GM12891 (cell line): ENCODE data around the gene THTPA.
A peak's percentile ranks its signal among the peaks of the same experiment; 100 is the strongest.

ENCODE experiments used
- DNase-seq: peaks from one replicate; pipeline ENCODE4 v3.0.0; 2011; ENCODE audit warnings: low spot score; ENCODE audit not compliant: insufficient read length
- FAIRE-seq: peaks from 2 replicates; lab custom pipeline; 2011; peaks lifted over from hg19 to GRCh38; lab: Jason Lieb, UNC
- PAX5 ChIP-seq: IDR thresholded peaks from 2 replicates; pipeline ENCODE4 v1.6.1; 2011; ENCODE audit warnings: low read length, moderate library complexity, mild to moderate bottlenecking; ENCODE audit not compliant: insufficient read depth, severe bottlenecking
- POLR2A ChIP-seq: IDR thresholded peaks from 2 replicates; pipeline ENCODE4 v1.6.1; 2011; ENCODE audit warnings: low read depth, low read length, control low read depth
- POLR2AphosphoS5 ChIP-seq: IDR thresholded peaks from 2 replicates; pipeline ENCODE4 v1.6.1; 2011; ENCODE audit warnings: low read depth, low read length, control low read depth
- POU2F2 ChIP-seq: IDR thresholded peaks from 2 replicates; pipeline ENCODE4 v1.6.1; 2011; ENCODE audit warnings: low read depth, mild to moderate bottlenecking, control low read depth, low read length, moderate library complexity
- SPI1 ChIP-seq: IDR thresholded peaks from 2 replicates; pipeline ENCODE4 v1.6.1; 2011; ENCODE audit warnings: low read depth, low read length, control low read depth
- TAF1 ChIP-seq: IDR thresholded peaks from 2 replicates; pipeline ENCODE4 v1.6.1; 2011; ENCODE audit warnings: low read depth, low read length, control low read depth

THTPA gene

GRCh38 chr14:23543403-23543802 is 12.7 kb upstream of the THTPA start:
- DNase-seq (no peak), FAIRE-seq (no peak)
- no peak for TF ChIP-seq POU2F2
- no peak for TF ChIP-seq POLR2AphosphoS5
- TF ChIP-seq SPI1: no peak
- no peak for TF ChIP-seq TAF1
- TF ChIP-seq POLR2A: no peak
- TF ChIP-seq PAX5: no peak

- FAIRE-seq (no peak), DNase-seq (no peak)
- no peak for TF ChIP-seq SPI1
- TF ChIP-seq POU2F2: no peak
- no peak for TF ChIP-seq PAX5
- TF ChIP-seq TAF1: no peak
- no peak for TF ChIP-seq POLR2AphosphoS5
- TF ChIP-seq POLR2A: no peak
These were observed 11.3 kb upstream of the THTPA start for GRCh38 chr14:23544511-23545447.

GRCh38 chr14:23545740-23546365 is 10.2 kb upstream of the THTPA start:
- TF ChIP-seq SPI1: no peak
- TF ChIP-seq POLR2AphosphoS5: no peak
- no peak for TF ChIP-seq POU2F2
- TF ChIP-seq PAX5: no peak
- TF ChIP-seq TAF1: no peak
- no peak for TF ChIP-seq POLR2A
- FAIRE-seq (no peak), DNase-seq (no peak)

GRCh38 chr14:23546450-23547035 is 9.5 kb upstream of the THTPA start:
- no peak for FAIRE-seq
- TF ChIP-seq POLR2A: no peak
- no peak for TF ChIP-seq POLR2AphosphoS5
- TF ChIP-seq PAX5: no peak
- TF ChIP-seq TAF1: no peak
- TF ChIP-seq POU2F2: no peak
- no peak for TF ChIP-seq SPI1
- no peak for DNase-seq

- no peak for DNase-seq
- no peak for FAIRE-seq
- TF ChIP-seq POLR2A: no peak
These were observed 8.1 kb upstream of the THTPA start for GRCh38 chr14:23547924-23548323.

DNA sequence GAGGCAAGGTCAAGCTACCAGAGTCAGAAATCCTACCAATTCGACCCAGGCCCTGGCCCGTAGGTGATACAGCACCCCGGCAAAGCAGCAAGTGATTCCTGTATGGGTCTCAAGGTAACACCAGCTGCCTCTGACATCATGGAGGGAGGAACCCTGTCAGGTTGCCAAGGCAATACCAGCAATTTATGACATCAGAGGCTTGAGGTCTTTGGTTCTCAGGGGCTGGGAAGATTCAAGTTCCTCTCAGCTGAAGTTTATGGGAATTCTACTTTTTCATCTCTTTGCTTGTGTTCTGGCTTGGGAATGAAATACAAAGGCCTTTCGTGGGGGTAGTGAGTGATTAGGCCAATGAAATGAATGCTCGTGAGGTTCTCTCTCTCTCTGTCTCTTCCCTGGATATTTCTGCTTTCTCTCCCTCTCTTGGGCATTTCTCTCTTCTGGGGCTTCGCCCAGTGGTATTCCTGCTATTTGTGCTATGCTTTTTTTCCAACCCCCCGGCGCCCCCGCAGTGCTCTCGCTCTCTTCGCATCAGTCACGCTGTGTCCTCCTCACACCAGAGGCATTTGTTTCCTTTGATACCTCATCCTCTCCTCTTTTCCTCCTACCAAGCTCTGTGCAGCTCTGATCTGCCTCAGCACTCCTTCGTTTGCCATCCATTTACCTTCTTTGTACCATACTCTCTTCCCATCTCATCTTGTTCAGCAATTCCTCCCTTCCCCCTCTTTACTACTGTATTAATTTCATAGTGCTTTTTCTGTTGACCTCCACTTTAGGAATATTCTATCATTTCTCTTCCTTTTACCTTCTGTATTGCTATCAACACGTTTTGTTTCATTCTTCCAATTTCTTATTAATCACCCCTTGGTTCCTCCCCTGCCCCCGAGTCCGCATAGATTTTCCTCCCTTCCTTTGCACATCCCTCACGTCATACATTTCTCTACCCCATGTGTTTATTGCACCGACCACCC is 7.4 kb upstream of the THTPA start:
- TF ChIP-seq TAF1 (no peak), POLR2AphosphoS5 (no peak), SPI1 (no peak), POLR2A (no peak), PAX5 (no peak), POU2F2 (no peak)
- FAIRE-seq (no peak), DNase-seq (no peak)

DNA sequence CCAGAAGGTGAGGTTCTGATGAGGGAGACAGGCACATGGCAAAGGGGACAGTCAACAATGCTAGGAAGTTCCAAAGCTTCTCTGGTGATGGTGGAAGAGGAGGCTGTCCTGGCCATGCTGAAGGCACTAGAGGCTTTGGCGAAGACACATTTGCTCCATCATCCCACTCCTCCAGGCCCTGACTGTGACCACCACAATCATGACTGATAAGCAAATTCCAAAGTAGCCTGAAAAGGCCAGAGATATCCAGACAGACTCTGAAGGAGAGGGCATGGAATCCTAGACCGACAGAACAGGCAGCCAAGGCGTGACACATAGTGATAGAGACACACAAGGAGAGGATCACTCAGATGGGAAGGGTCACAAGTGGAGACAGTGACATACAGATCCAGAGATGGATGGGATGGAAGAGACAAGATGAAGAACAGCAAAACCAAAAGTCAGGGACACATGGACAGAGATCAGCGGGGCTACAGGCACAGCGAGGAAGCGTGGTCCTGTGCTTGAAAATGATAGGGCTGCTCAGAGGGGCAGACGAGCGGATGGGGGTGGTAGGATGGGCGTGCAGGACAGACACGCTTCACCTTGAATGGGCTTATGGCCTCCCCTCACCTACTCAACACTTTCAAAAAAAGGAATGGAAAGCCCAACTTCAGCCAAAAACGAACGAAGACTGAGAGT is 5.8 kb upstream of the THTPA start:
- TF ChIP-seq POU2F2: no peak
- no peak for TF ChIP-seq POLR2A
- FAIRE-seq (peak; percentile 38), DNase-seq (no peak)

GRCh38 chr14:23550812-23551265 is 5.2 kb upstream of the THTPA start:
- DNase-seq (no peak), FAIRE-seq (no peak)

More at GRCh38 chr14:23550812-23551265, 5.2 kb upstream of the THTPA start:
- no peak for TF ChIP-seq POLR2AphosphoS5
